Natural killer cell (primary cell): ENCODE data around the gene BNC1. TPM values are rescaled to one million over a fixed set of nuclear protein-coding genes. Genes with fewer than 3 reads are reported as not detected.

Experiments used
- ATAC-seq, 3 donors: fragments of 150-1000 bp in 2 of 3; fragments of 200-7000 bp in 1 of 3; cut with Tn5 transposase; 1 replicate in 1 of 3; 2 replicates in 2 of 3; pipeline ENCODE4 v1.10.0; 2021; ENCODE audit warnings: mild to moderate bottlenecking in 2 of 3, moderate library complexity in 2 of 3
- DNase-seq, 2 donors: peaks; one replicate each; pipeline versions ENCODE4 v3.0.0 to v3.0.0-alpha.2; 2013 to 2021; ENCODE audit warnings: mixed read lengths in 1 of 2
- H3K27ac ChIP-seq: one replicate; pipeline ENCODE4 v1.5.1; 2013; ENCODE audit warnings: mild to moderate bottlenecking, low read length
- H3K27me3 ChIP-seq: one replicate; pipeline ENCODE4 v1.6.1; 2013; ENCODE audit warnings: low read length; ENCODE audit not compliant: control insufficient read depth, insufficient read depth
- H3K36me3 ChIP-seq: one replicate; pipeline ENCODE4 v1.6.1; 2013; ENCODE audit warnings: low read length; ENCODE audit not compliant: control insufficient read depth, insufficient read depth
- H3K4me1 ChIP-seq: one replicate; pipeline ENCODE4 v1.6.1; 2013; ENCODE audit warnings: low read length; ENCODE audit not compliant: control insufficient read depth, insufficient read depth
- H3K4me3 ChIP-seq: one replicate; pipeline ENCODE4 v1.5.1; 2013; ENCODE audit warnings: low read length
- H3K9me3 ChIP-seq: one replicate; pipeline ENCODE4 v1.6.1; 2013; ENCODE audit warnings: low read length; ENCODE audit not compliant: control insufficient read depth, insufficient read depth
- H3K27ac Mint-ChIP-seq, 2 donors: one replicate each; pipeline ENCODE4 v1.8.0; 2022; ENCODE audit warnings: mild to moderate bottlenecking in 2 of 2, mixed read lengths in 2 of 2, moderate library complexity in 1 of 2
- H3K27me3 Mint-ChIP-seq, 2 donors: one replicate each; pipeline ENCODE4 v1.8.0; 2022; ENCODE audit warnings: low read depth in 2 of 2, mixed read lengths in 2 of 2
- H3K36me3 Mint-ChIP-seq: one replicate; pipeline ENCODE4 v1.8.0; 2022; ENCODE audit warnings: mixed read lengths
- H3K4me1 Mint-ChIP-seq, 2 donors: one replicate each; pipeline ENCODE4 v1.8.0; 2022; ENCODE audit warnings: mixed read lengths in 2 of 2
- H3K4me3 Mint-ChIP-seq: one replicate; pipeline ENCODE4 v1.8.0; 2022; ENCODE audit warnings: mild to moderate bottlenecking, moderate library complexity, mixed read lengths
- H3K9me3 Mint-ChIP-seq, 2 donors: one replicate each; pipeline ENCODE4 v1.8.0; 2022; ENCODE audit warnings: mixed read lengths in 2 of 2
- CTCF ChIP-seq: fragments of 200-600 bp; IDR thresholded peaks from one replicate; pipeline ENCODE4 v1.8.0; 2022; ENCODE audit warnings: antibody characterized with exemption
- WGBS: methylation state at CpG from one replicate; pipeline ENCODE4 v1.1.7; 2013; ENCODE audit warnings: missing lambda C conversion rate; ENCODE audit not compliant: insufficient coverage; 5-methylcytosine and 5-hydroxymethylcytosine counted together
- intact Hi-C: fragments of 100-400 bp; cut with micrococcal nuclease; formaldehyde crosslinking; loops from one replicate; pipeline ENCODE4 v1.14.2; 2022
- total RNA-seq, 4 donors: library from RNA; stranded (reverse); fragments of 120-200 nt in 1 of 4; gene quantifications; one replicate each; pipeline versions ENCODE4 v1.2.3 to v1.2.4, GENCODE V29; 2013 to 2022

The BNC1 gene
- total RNA-seq, 3 donors from 2014 or later (not counting 1 experiment from before 2014, with no cell fraction given) = not detected

- Mint-ChIP-seq H3K27ac (no peak overlapping the region), H3K36me3 (no peaks in the 10 kb centered on the region), H3K27me3 (peaks cover 3 to 37% of the 10 kb centered on the region in 2 donors), H3K9me3 (no peaks in the 10 kb centered on the region), H3K4me1 (no peaks in the 10 kb centered on the region), H3K4me3 (no peak overlapping the region)
- DNase-seq = no peak
- intact Hi-C loops = no loop called here
- no peaks in the 10 kb centered on the region for H3K36me3 ChIP-seq
- H3K9me3 ChIP-seq = no peaks in the 10 kb centered on the region
- no peaks in the 10 kb centered on the region for H3K4me1 ChIP-seq
- H3K27ac ChIP-seq = no peak overlapping the region
- WGBS = 95% methylated on average over 3 of the region's 3 CpGs
- ATAC-seq = no peak
- no peak for TF ChIP-seq CTCF
- no peaks in the 10 kb centered on the region for H3K27me3 ChIP-seq
- H3K4me3 ChIP-seq = no peak overlapping the region
Measured at GRCh38 chr15:83322691-83323090, 38.2 kb upstream of the BNC1 start.

GRCh38 chr15:83322061-83322460 lies 37.6 kb upstream of the BNC1 start:
- H3K9me3 Mint-ChIP-seq = no peaks in the 10 kb centered on the region

GRCh38 chr15:83320844-83321243 lies 36.4 kb upstream of the BNC1 start:
- TF ChIP-seq CTCF = no peak
- no peaks in the 10 kb centered on the region for H3K4me1 Mint-ChIP-seq
- ATAC-seq (no peak), DNase-seq (no peak)
- Histone ChIP-seq H3K9me3 (no peaks in the 10 kb centered on the region), H3K27ac (no peak overlapping the region), H3K4me3 (no peak overlapping the region), H3K27me3 (no peaks in the 10 kb centered on the region), H3K4me1 (no peaks in the 10 kb centered on the region), H3K36me3 (no peaks in the 10 kb centered on the region)
- no peaks in the 10 kb centered on the region for H3K36me3 Mint-ChIP-seq
- H3K27ac Mint-ChIP-seq = no peak overlapping the region
- H3K27me3 Mint-ChIP-seq = peaks cover 5 to 41% of the 10 kb centered on the region in 2 donors
- no peak overlapping the region for H3K4me3 Mint-ChIP-seq
- H3K9me3 Mint-ChIP-seq = no peaks in the 10 kb centered on the region
- intact Hi-C loops = no loop called here

More at GRCh38 chr15:83322061-83322460, 37.6 kb upstream of the BNC1 start:
- ATAC-seq (no peak), DNase-seq (no peak)
- no peak for TF ChIP-seq CTCF
- Histone ChIP-seq H3K9me3 (no peaks in the 10 kb centered on the region), H3K36me3 (no peaks in the 10 kb centered on the region), H3K4me1 (no peaks in the 10 kb centered on the region), H3K4me3 (no peak overlapping the region), H3K27me3 (no peaks in the 10 kb centered on the region), H3K27ac (no peak overlapping the region)
- intact Hi-C loops = no loop called here
- no peak overlapping the region for H3K27ac Mint-ChIP-seq
- H3K27me3 Mint-ChIP-seq = peaks cover 3 to 41% of the 10 kb centered on the region in 2 donors
- no peaks in the 10 kb centered on the region for H3K4me1 Mint-ChIP-seq
- 32% methylated on average over 6 of the region's 6 CpGs for WGBS
- H3K36me3 Mint-ChIP-seq = no peaks in the 10 kb centered on the region
- H3K4me3 Mint-ChIP-seq = no peak overlapping the region

- Mint-ChIP-seq H3K4me3 (no peak overlapping the region), H3K9me3 (no peaks in the 10 kb centered on the region), H3K27me3 (peaks cover 5 to 41% of the 10 kb centered on the region in 2 donors), H3K27ac (no peak overlapping the region), H3K4me1 (no peaks in the 10 kb centered on the region), H3K36me3 (no peaks in the 10 kb centered on the region)
- intact Hi-C loops = no loop called here
- Histone ChIP-seq H3K27ac (no peak overlapping the region), H3K27me3 (no peaks in the 10 kb centered on the region), H3K4me3 (no peak overlapping the region), H3K36me3 (no peaks in the 10 kb centered on the region), H3K9me3 (no peaks in the 10 kb centered on the region), H3K4me1 (no peaks in the 10 kb centered on the region)
- ATAC-seq (no peak), DNase-seq (no peak)
- WGBS = 59% methylated on average over 4 of the region's 4 CpGs
- no peak for TF ChIP-seq CTCF
Measured at GRCh38 chr15:83320404-83320803, 35.9 kb upstream of the BNC1 start.
